ENCODE results near the gene GLI2.

Gene GLI2

GRCh38 chr2:120710256-120710655 lies 25.4 kb upstream of the GLI2 start:
- no peak for TF ChIP-seq CTCF (conservative IDR thresholded peaks at IDR 0.05)
- no peak for TF ChIP-seq ZFX (IDR thresholded peaks at IDR 0.05)
- H3K27ac ChIP-seq = no peak overlapping the region

GRCh38 chr2:120711694-120712093 lies 24.0 kb upstream of the GLI2 start:
- TF ChIP-seq ZFX (IDR thresholded peaks at IDR 0.05) (no peak), CTCF (conservative IDR thresholded peaks at IDR 0.05) (no peak)

GRCh38 chr2:120712180-120712681 lies 23.4 kb upstream of the GLI2 start:
- no peak for TF ChIP-seq ZFX (IDR thresholded peaks at IDR 0.05)
- TF ChIP-seq CTCF (conservative IDR thresholded peaks at IDR 0.05) = no peak
- no peak overlapping the region for H3K27ac ChIP-seq

More at GRCh38 chr2:120711694-120712093, 24.0 kb upstream of the GLI2 start:
- H3K27ac ChIP-seq = no peak overlapping the region

GRCh38 chr2:120715353-120715752 lies 20.3 kb upstream of the GLI2 start:
- TF ChIP-seq CTCF (conservative IDR thresholded peaks at IDR 0.05) = no peak
- no peak for TF ChIP-seq ZFX (IDR thresholded peaks at IDR 0.05)
- no peak overlapping the region for H3K27ac ChIP-seq

GRCh38 chr2:120715941-120716340 lies 19.7 kb upstream of the GLI2 start:
- H3K27ac ChIP-seq = no peak overlapping the region
- TF ChIP-seq CTCF (conservative IDR thresholded peaks at IDR 0.05) = no peak
- no peak for TF ChIP-seq ZFX (IDR thresholded peaks at IDR 0.05)

GRCh38 chr2:120716641-120717585 lies 18.8 kb upstream of the GLI2 start:
- no peak overlapping the region for H3K27ac ChIP-seq
- TF ChIP-seq CTCF (conservative IDR thresholded peaks at IDR 0.05) = no peak
- no peak for TF ChIP-seq ZFX (IDR thresholded peaks at IDR 0.05)

GRCh38 chr2:120719491-120719890 lies 16.2 kb upstream of the GLI2 start:
- TF ChIP-seq ZFX (IDR thresholded peaks at IDR 0.05) = no peak
- TF ChIP-seq CTCF (conservative IDR thresholded peaks at IDR 0.05) = no peak

More at GRCh38 chr2:120719491-120719890, 16.2 kb upstream of the GLI2 start:
- no peak overlapping the region for H3K27ac ChIP-seq
